Suprapubic skin (tissue), 4 donors: ENCODE data around the gene LINS1.

Experiments
- EP300 ChIP-seq: sonication (generic); formaldehyde crosslinking; IDR thresholded peaks from one replicate; pipeline ENCODE4 v1.6.1; 2017; ENCODE audit warnings: antibody characterized with exemption
- POLR2A ChIP-seq, 2 donors: fragments of 450-650 bp; IDR thresholded peaks; one replicate each; pipeline ENCODE4 v1.6.1; 2017; ENCODE audit warnings: antibody characterized with exemption in 2 of 2, mild to moderate bottlenecking in 2 of 2, moderate library complexity in 2 of 2
- POLR2AphosphoS5 ChIP-seq, 3 donors: sonication (generic); formaldehyde crosslinking; IDR thresholded peaks; one replicate each; pipeline ENCODE4 v1.6.1; 2017; ENCODE audit warnings: antibody characterized with exemption in 3 of 3
- TF ChIP-seq, protein P1 (sequence below), 2 donors: fragments of 200-600 bp in 1 of 2; fragments of 450-650 bp in 1 of 2; sonication (generic) in 1 of 2; IDR thresholded peaks; one replicate each; pipeline ENCODE4 v1.5.1; 2016 to 2019; ENCODE audit warnings: antibody characterized with exemption in 2 of 2, mild to moderate bottlenecking in 1 of 2, moderate library complexity in 1 of 2

DNA sequence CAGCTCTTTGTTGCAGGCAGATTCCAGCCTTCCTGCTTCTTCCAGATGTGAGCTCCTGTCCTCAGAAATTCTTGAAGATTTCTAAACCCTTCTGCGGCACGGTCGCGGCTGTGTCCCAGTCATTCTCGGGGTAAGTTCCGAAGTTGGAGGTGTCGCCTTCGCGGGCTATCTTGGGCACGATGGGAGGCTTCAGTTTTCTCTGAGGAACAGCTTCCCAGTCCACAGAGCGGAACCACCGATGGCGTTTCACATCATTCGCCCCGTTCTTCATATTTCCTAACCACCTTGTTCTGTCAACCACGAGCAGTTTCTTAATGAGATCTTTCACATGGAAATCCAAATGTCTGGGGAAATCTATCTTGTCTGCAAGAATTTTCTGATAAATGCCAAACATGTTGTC, 48.5 kb downstream of the LINS1 start:
- TF ChIP-seq, protein P1, sequence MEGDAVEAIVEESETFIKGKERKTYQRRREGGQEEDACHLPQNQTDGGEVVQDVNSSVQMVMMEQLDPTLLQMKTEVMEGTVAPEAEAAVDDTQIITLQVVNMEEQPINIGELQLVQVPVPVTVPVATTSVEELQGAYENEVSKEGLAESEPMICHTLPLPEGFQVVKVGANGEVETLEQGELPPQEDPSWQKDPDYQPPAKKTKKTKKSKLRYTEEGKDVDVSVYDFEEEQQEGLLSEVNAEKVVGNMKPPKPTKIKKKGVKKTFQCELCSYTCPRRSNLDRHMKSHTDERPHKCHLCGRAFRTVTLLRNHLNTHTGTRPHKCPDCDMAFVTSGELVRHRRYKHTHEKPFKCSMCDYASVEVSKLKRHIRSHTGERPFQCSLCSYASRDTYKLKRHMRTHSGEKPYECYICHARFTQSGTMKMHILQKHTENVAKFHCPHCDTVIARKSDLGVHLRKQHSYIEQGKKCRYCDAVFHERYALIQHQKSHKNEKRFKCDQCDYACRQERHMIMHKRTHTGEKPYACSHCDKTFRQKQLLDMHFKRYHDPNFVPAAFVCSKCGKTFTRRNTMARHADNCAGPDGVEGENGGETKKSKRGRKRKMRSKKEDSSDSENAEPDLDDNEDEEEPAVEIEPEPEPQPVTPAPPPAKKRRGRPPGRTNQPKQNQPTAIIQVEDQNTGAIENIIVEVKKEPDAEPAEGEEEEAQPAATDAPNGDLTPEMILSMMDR (IDR thresholded peaks at IDR 0.05): no peak
- TF ChIP-seq EP300 (no peak), POLR2A (IDR thresholded peaks at IDR 0.05) (no peak), POLR2AphosphoS5 (IDR thresholded peaks at IDR 0.05) (no peak)
